Smooth muscle cell of the brain vasculature (primary cell): ENCODE results near the gene GXYLT2.

Experiments
- DNase-seq: peaks from one replicate; pipeline ENCODE4 v3.0.0-alpha.2; 2012; ENCODE audit warnings: low read depth, low spot score

The GXYLT2 gene

GRCh38 chr3:72932416-72932815, 44.6 kb downstream of the GXYLT2 start:
- no peak for DNase-seq

- no peak for DNase-seq
Observed at GRCh38 chr3:72938471-72939265, 50.8 kb downstream of the GXYLT2 start.

- no peak for DNase-seq
Observed at GRCh38 chr3:72941245-72941644, 53.4 kb downstream of the GXYLT2 start.

GRCh38 chr3:72942427-72942826, 54.6 kb downstream of the GXYLT2 start:
- no peak for DNase-seq

GRCh38 chr3:72944696-72945095, 56.9 kb downstream of the GXYLT2 start:
- no peak for DNase-seq

- no peak for DNase-seq
Observed at GRCh38 chr3:72947715-72948490, 60.1 kb downstream of the GXYLT2 start.

GRCh38 chr3:72949016-72949415, 61.2 kb downstream of the GXYLT2 start:
- no peak for DNase-seq

GRCh38 chr3:72950372-72950771, 62.5 kb downstream of the GXYLT2 start:
- no peak for DNase-seq

DNA sequence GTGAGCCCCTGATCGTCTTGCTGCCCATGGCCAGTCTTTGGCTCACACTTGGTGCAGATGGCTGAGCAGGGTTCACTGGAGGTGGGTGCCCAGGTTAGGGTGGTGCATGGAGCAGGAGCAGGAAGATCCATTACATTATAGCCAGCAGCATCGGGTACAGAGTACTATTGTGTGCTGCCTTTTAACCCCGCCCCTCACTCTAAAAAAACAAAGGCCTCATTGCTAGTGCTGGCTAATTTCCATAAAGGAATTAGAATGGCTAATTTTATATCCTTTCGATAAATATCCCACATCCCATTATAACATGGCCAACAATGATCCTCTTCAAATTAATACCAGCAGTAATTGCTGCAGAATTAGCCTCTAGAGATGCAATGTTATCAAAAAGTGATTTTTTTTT, 63.0 kb downstream of the GXYLT2 start:
- no peak for DNase-seq

DNA sequence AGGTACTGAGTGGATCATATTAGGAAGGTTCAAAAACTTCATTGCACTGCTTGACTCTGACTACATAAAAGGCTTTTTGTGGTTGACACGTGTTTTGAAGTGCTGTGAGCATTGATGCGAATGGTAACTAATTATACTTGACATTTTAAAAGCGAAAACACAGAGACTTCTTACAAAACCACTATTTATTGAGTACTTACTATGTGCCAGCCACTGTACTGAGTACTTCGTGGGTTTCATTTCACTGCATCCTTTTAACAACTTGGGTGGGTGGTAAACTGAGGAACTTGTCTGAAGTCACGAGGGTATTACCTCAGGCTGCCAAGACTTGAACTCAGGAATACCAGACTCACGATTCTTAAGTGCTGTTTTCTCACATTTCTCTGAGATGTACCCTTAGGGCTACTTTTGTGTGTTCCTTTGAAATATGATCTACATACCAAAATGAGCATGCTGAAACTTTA, 63.4 kb downstream of the GXYLT2 start:
- DNase-seq: no peak

GRCh38 chr3:72953325-72953956, 65.6 kb downstream of the GXYLT2 start:
- DNase-seq: no peak

GRCh38 chr3:72957297-72957696, 69.5 kb downstream of the GXYLT2 start:
- no peak for DNase-seq

GRCh38 chr3:72959336-72959735, 71.5 kb downstream of the GXYLT2 start:
- no peak for DNase-seq

- DNase-seq: no peak
Observed at GRCh38 chr3:72960812-72961518, 73.1 kb downstream of the GXYLT2 start.

DNA sequence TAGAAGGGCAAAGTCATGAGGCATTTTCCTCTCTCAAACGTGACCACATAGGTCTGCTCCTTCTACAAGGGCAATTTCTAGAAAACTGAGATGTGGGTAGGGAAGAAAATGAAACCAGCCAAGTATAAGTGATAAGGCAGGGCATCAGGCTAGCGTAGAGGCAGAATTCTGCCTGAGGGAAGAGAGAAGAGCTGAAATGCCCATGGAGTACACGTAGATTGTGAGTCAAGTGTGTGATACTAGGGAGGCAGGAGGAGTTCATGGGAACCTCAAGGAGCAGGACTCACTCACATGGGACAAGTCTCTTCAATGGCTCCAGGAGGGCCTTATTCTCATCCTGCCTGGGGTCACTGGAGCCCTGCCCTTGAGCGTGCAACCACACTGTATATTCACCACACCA, 73.9 kb downstream of the GXYLT2 start:
- DNase-seq: no peak

DNA sequence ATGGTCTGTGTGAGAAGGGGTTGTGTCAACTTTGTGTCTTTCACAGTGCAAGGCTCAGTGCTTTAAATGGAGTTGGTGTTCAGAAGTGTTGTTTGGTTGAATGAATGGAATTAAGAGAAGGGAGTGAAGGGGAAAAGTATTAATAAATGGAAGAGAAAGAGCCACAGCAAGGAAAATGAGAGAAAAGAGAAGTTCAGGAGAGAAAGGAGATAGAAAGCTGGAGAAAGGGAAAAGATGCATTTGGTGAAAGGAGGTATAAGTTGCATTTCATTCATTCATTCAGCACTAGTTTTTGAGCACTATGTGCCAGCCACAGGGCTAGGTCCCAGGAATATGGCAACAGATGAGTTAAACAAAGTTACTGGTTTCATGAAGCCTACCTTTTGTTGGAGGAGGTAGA, 74.5 kb downstream of the GXYLT2 start:
- DNase-seq: no peak

DNA sequence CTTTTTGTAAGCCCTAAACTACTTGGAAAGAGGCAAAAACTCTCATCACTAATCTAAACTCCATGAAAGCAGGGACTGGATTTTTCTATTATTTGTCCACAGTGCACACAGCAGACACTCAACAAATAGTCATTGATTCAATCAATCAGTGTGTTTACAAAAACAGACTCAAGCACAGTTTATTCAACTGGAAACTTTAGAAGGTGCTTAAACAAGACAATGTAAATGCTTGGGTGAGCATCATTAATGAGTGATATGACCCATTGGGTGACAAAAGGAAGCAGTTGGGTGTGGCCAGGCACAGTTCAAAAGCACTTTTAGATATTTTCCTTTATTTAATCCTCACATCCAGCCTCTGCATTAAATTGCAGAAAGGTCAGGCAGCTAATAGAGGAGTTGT, 76.8 kb downstream of the GXYLT2 start:
- DNase-seq: no peak

DNA sequence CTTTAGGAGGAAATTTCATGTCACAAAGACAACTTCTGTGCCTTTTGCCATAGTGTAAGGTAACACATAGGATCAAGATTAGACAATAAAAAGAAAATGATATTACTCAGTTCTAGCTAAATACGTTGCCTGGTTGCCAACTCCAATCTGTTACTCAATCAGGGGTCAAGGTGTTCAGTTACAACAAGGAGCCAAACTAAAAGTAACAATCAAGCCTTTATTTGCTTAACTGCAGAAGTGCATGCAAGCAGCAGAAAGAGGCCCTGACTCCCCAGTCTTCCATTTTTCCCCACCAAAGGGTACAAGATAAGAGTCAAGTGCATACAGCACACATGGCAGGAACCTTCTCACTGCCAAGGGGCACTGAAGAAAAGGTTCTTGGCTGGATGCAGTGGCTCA, 80.4 kb downstream of the GXYLT2 start:
- DNase-seq: no peak

- DNase-seq: no peak
Observed at GRCh38 chr3:72969766-72970165, 81.9 kb downstream of the GXYLT2 start.

GRCh38 chr3:72970942-72971341, 83.1 kb downstream of the GXYLT2 start:
- DNase-seq: no peak

DNA sequence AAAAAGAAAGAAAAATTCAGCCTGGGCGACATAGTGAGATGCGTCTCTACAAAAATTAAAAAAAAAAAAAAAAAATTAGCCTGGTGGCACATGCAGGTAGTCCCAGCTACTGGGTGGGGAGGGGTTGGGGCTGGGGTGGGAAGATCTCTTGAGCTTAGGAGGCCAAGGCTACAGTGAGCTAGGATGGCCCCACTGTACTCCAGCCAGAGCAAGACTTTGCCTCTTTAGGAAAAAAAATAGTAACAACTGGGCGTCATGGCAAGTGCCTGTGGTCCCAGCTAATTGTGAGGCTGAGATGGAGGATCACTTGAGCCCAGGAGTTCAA, 84.8 kb downstream of the GXYLT2 start:
- no peak for DNase-seq
